OCI-LY3 (cell line): Measurements from ENCODE around the gene LEPROT.

Source experiments
- CTCF ChIP-seq: fragments of 200-600, 300-600 bp; sonication (generic); IDR thresholded peaks from 2 replicates; pipeline ENCODE4 v1.5.1; 2014; ENCODE audit warnings: antibody characterized with exemption, low read length, low read depth
- EZH2phosphoT487 ChIP-seq: fragments of 200-600 bp; shearing (Covaris generic); IDR thresholded peaks from 2 replicates; pipeline ENCODE4 v1.6.1; 2018; ENCODE audit warnings: antibody characterized with exemption, mixed run types, low read depth

- no peak for TF ChIP-seq EZH2phosphoT487
- TF ChIP-seq CTCF = no peak
These were observed 11.2 kb upstream of the LEPROT start for GRCh38 chr1:65409314-65409713.
